GM23338 (cell line): Measurements from ENCODE around the gene SFMBT2. TPM values are rescaled to one million over a fixed set of nuclear protein-coding genes. Genes with fewer than 3 reads are reported as not detected.

Experiments used
- ATAC-seq: fragments of 200-7000 bp; cut with Tn5 transposase; 3 replicates; pipeline ENCODE4 v1.9.1; 2020
- DNase-seq: peaks from one replicate; pipeline ENCODE4 v3.0.0-alpha.2; 2015; ENCODE audit warnings: low spot score
- H2AFZ ChIP-seq: fragments of 200-600 bp; sonication (generic); 2 replicates; pipeline ENCODE4 v1.8.0; 2016; ENCODE audit warnings: antibody characterized with exemption, mild to moderate bottlenecking, moderate library complexity
- H3F3A ChIP-seq: fragments of 200-600 bp; sonication (generic); replicated peaks from 2 replicates; pipeline ENCODE4 v1.8.0; 2017; ENCODE audit warnings: antibody characterized with exemption, mixed run types, low read depth
- H3K27ac ChIP-seq: fragments of 200-600 bp; sonication (generic); 2 replicates; pipeline ENCODE4 v1.6.1; 2016; ENCODE audit warnings: low read depth
- H3K27me3 ChIP-seq: fragments of 200-600 bp; sonication (generic); 2 replicates; pipeline ENCODE4 v1.8.0; 2016; ENCODE audit warnings: mild to moderate bottlenecking, mixed run types, moderate library complexity; ENCODE audit not compliant: insufficient read depth
- H3K36me3 ChIP-seq: fragments of 200-600 bp; sonication (generic); 2 replicates; pipeline ENCODE4 v1.8.0; 2016; ENCODE audit warnings: mild to moderate bottlenecking; ENCODE audit not compliant: insufficient read depth
- H3K4me1 ChIP-seq: fragments of 200-600 bp; sonication (generic); 2 replicates; pipeline ENCODE4 v1.8.0; 2016; ENCODE audit warnings: mild to moderate bottlenecking, moderate library complexity; ENCODE audit not compliant: insufficient read depth
- H3K4me2 ChIP-seq: fragments of 200-600 bp; sonication (generic); 2 replicates; pipeline ENCODE4 v1.7.1; 2017; ENCODE audit warnings: mixed run types
- H3K4me3 ChIP-seq: fragments of 200-600 bp; sonication (generic); 2 replicates; pipeline ENCODE4 v1.6.1; 2016; ENCODE audit warnings: mixed run types
- H3K79me2 ChIP-seq: fragments of 200-600 bp; sonication (generic); replicated peaks from 2 replicates; pipeline ENCODE4 v1.8.0; 2017; ENCODE audit warnings: mild to moderate bottlenecking; ENCODE audit not compliant: insufficient read depth
- H3K9me2 ChIP-seq: fragments of 200-600 bp; sonication (generic); 2 replicates; pipeline ENCODE4 v1.8.0; 2017; ENCODE audit not compliant: insufficient read depth
- H4K20me1 ChIP-seq: fragments of 200-600 bp; sonication (generic); replicated peaks from 2 replicates; pipeline ENCODE4 v1.8.0; 2017; ENCODE audit warnings: mild to moderate bottlenecking; ENCODE audit not compliant: insufficient read depth
- H3K27ac Mint-ChIP-seq: 2 replicates; pipeline ENCODE4 v1.8.0; 2020; ENCODE audit warnings: inconsistent platforms, mild to moderate bottlenecking, moderate library complexity, mixed read lengths
- H3K27me3 Mint-ChIP-seq: 3 replicates; pipeline ENCODE4 v1.8.0; 2022; ENCODE audit warnings: low read depth, mild to moderate bottlenecking, moderate library complexity, mixed read lengths, inconsistent platforms; ENCODE audit not compliant: insufficient read depth, poor library complexity
- H3K36me3 Mint-ChIP-seq: 3 replicates; pipeline ENCODE4 v1.8.0; 2021; ENCODE audit warnings: low read depth, mild to moderate bottlenecking, inconsistent platforms, moderate library complexity, mixed read lengths
- H3K4me1 Mint-ChIP-seq: 3 replicates; pipeline ENCODE4 v1.8.0; 2020; ENCODE audit warnings: mild to moderate bottlenecking, inconsistent platforms, mixed read lengths
- H3K4me3 Mint-ChIP-seq: 3 replicates; pipeline ENCODE4 v1.8.0; 2021; ENCODE audit warnings: moderate library complexity, mild to moderate bottlenecking, inconsistent platforms, mixed read lengths
- H3K9me3 Mint-ChIP-seq: 3 replicates; pipeline ENCODE4 v1.8.0; 2020; ENCODE audit warnings: moderate library complexity, mild to moderate bottlenecking, inconsistent platforms, mixed read lengths
- CREB1 ChIP-seq: fragments of 250-450 bp; sonication (Bioruptor Pico); IDR thresholded peaks from 2 replicates; pipeline ENCODE4 v1.5.0; 2020; ENCODE audit warnings: low read depth, mild to moderate bottlenecking, moderate library complexity
- CTCF ChIP-seq, 2 experiments: fragments of 200-600 bp in 1 of 2; sonication (generic) in 1 of 2; conservative IDR thresholded peaks; 2 replicates each; pipeline versions ENCODE4 v1.5.1 to v1.6.1; 2016 to 2017; ENCODE audit warnings: antibody characterized with exemption in 2 of 2, low read depth in 2 of 2, mild to moderate bottlenecking in 2 of 2, moderate library complexity in 1 of 2
- EZH2 ChIP-seq: fragments of 200-600 bp; sonication (generic); IDR thresholded peaks from one replicate; pipeline ENCODE4 v1.8.0; 2017; ENCODE audit warnings: antibody characterized with exemption, mild to moderate bottlenecking, low read depth; ENCODE audit not compliant: unreplicated experiment
- EZH2phosphoT487 ChIP-seq: fragments of 200-600 bp; sonication (generic); IDR thresholded peaks from one replicate; pipeline ENCODE4 v1.8.1; 2018; ENCODE audit warnings: antibody characterized with exemption; ENCODE audit not compliant: unreplicated experiment
- JUNB ChIP-seq: IDR thresholded peaks from one replicate; pipeline ENCODE4 v1.6.1; 2016; ENCODE audit warnings: antibody characterized with exemption; ENCODE audit not compliant: unreplicated experiment
- NANOG ChIP-seq: IDR thresholded peaks from 2 replicates; pipeline ENCODE4 v1.6.1; 2016; ENCODE audit warnings: antibody characterized with exemption, borderline replicate concordance
- POLR2AphosphoS5 ChIP-seq: IDR thresholded peaks from 2 replicates; pipeline ENCODE4 v1.6.1; 2016; ENCODE audit warnings: antibody characterized with exemption, low read depth
- REST ChIP-seq: IDR thresholded peaks from one replicate; pipeline ENCODE4 v1.6.1; 2018; ENCODE audit warnings: antibody characterized with exemption; ENCODE audit not compliant: unreplicated experiment
- STAT1 ChIP-seq: IDR thresholded peaks from one replicate; pipeline ENCODE4 v1.6.1; 2016; ENCODE audit warnings: antibody characterized with exemption; ENCODE audit not compliant: unreplicated experiment
- ZNF114 ChIP-seq: fragments of 250-450 bp; sonication (Bioruptor Pico); IDR thresholded peaks from 2 replicates; pipeline ENCODE4 v1.5.0; 2020; ENCODE audit warnings: mild to moderate bottlenecking, moderate library complexity
- ZNF331 ChIP-seq: fragments of 250-450 bp; sonication (Bioruptor Pico); IDR thresholded peaks from 2 replicates; pipeline ENCODE4 v1.5.0; 2020; ENCODE audit warnings: low read depth, mild to moderate bottlenecking, moderate library complexity
- polyA plus RNA-seq: library from polyadenylated mRNA; unstranded; fragments of >200 nt; fragmentation: Nextera tagmentation; extraction: Ambion mirVana; gene quantifications from 2 replicates; pipeline ENCODE4 v1.2.1, GENCODE V29; 2016
- total RNA-seq: library from RNA; depleted of rRNA; stranded (reverse); fragments of >200 nt; shearing (Covaris generic); gene quantifications from 2 replicates; pipeline ENCODE4 v1.2.3, GENCODE V29; 2014
- TF ChIP-seq, protein P1 (sequence below): fragments of 250-450 bp; sonication (Bioruptor Pico); IDR thresholded peaks from 2 replicates; pipeline ENCODE4 v1.5.0; 2020; ENCODE audit warnings: mild to moderate bottlenecking, moderate library complexity
- TF ChIP-seq, protein P2 (sequence below): IDR thresholded peaks from 2 replicates; pipeline ENCODE4 v1.6.1; 2016; ENCODE audit warnings: antibody characterized with exemption

The SFMBT2 gene
- total and polyA plus RNA-seq, 2 experiments from 2014 or later, result 2.7 to 6.7 TPM

DNA sequence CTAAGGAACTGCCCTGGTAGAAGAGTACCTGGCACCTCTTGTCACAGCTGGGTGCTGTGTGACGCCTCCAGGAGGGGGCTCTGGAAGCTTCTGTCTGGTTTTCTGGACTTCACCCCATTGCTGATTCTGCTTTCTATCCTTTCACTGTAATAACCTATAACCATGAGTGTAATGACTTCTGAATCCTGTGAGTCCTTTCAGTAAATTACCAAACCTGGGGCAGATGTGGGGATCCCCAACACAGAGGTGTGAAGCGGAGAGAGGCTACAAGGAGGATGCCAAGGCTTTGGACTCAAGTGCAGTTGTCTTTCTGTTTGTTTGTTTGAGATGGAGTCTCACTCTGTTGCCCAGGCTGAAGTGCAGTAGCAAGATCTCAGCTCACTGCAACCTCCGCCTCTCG is 143.7 kb downstream of the SFMBT2 start:
- H3K4me3 Mint-ChIP-seq, result no peak overlapping the region
- DNase-seq (no peak), ATAC-seq (no peak)
- Histone ChIP-seq H3K27ac (no peak overlapping the region), H3K79me2 (no peaks in the 10 kb centered on the region), H3K27me3 (no peaks in the 10 kb centered on the region), H3K36me3 (no peaks in the 10 kb centered on the region), H2AFZ (no peak overlapping the region), H3F3A (no peaks in the 10 kb centered on the region), H3K9me2 (no peaks in the 10 kb centered on the region), H3K4me3 (no peak overlapping the region), H4K20me1 (no peaks in the 10 kb centered on the region), H3K4me1 (no peaks in the 10 kb centered on the region), H3K4me2 (no peak overlapping the region)
- TF ChIP-seq NANOG (no peak), JUNB (no peak), EZH2phosphoT487 (no peak), CTCF (conservative IDR thresholded peaks at IDR 0.05; ENCODE audit: low read depth in 2 of 2) (no peak), POLR2AphosphoS5 (no peak), EZH2 (no peak), CREB1 (CRISPR knock-in tag) (no peak), REST (no peak), ZNF331 (no peak), STAT1 (no peak), ZNF114 (CRISPR knock-in tag) (no peak)
- TF ChIP-seq, protein P1, sequence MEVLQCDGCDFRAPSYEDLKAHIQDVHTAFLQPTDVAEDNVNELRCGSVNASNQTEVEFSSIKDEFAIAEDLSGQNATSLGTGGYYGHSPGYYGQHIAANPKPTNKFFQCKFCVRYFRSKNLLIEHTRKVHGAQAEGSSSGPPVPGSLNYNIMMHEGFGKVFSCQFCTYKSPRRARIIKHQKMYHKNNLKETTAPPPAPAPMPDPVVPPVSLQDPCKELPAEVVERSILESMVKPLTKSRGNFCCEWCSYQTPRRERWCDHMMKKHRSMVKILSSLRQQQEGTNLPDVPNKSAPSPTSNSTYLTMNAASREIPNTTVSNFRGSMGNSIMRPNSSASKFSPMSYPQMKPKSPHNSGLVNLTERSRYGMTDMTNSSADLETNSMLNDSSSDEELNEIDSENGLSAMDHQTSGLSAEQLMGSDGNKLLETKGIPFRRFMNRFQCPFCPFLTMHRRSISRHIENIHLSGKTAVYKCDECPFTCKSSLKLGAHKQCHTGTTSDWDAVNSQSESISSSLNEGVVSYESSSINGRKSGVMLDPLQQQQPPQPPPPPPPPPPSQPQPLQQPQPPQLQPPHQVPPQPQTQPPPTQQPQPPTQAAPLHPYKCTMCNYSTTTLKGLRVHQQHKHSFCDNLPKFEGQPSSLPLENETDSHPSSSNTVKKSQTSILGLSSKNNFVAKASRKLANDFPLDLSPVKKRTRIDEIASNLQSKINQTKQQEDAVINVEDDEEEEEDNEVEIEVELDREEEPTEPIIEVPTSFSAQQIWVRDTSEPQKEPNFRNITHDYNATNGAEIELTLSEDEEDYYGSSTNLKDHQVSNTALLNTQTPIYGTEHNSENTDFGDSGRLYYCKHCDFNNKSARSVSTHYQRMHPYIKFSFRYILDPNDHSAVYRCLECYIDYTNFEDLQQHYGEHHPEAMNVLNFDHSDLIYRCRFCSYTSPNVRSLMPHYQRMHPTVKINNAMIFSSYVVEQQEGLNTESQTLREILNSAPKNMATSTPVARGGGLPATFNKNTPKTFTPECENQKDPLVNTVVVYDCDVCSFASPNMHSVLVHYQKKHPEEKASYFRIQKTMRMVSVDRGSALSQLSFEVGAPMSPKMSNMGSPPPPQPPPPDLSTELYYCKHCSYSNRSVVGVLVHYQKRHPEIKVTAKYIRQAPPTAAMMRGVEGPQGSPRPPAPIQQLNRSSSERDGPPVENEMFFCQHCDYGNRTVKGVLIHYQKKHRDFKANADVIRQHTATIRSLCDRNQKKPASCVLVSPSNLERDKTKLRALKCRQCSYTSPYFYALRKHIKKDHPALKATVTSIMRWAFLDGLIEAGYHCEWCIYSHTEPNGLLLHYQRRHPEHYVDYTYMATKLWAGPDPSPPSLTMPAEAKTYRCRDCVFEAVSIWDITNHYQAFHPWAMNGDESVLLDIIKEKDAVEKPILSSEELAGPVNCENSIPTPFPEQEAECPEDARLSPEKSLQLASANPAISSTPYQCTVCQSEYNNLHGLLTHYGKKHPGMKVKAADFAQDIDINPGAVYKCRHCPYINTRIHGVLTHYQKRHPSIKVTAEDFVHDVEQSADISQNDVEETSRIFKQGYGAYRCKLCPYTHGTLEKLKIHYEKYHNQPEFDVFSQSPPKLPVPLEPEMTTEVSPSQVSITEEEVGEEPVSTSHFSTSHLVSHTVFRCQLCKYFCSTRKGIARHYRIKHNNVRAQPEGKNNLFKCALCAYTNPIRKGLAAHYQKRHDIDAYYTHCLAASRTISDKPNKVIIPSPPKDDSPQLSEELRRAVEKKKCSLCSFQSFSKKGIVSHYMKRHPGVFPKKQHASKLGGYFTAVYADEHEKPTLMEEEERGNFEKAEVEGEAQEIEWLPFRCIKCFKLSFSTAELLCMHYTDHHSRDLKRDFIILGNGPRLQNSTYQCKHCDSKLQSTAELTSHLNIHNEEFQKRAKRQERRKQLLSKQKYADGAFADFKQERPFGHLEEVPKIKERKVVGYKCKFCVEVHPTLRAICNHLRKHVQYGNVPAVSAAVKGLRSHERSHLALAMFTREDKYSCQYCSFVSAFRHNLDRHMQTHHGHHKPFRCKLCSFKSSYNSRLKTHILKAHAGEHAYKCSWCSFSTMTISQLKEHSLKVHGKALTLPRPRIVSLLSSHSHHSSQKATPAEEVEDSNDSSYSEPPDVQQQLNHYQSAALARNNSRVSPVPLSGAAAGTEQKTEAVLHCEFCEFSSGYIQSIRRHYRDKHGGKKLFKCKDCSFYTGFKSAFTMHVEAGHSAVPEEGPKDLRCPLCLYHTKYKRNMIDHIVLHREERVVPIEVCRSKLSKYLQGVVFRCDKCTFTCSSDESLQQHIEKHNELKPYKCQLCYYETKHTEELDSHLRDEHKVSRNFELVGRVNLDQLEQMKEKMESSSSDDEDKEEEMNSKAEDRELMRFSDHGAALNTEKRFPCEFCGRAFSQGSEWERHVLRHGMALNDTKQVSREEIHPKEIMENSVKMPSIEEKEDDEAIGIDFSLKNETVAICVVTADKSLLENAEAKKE, result no peak
- TF ChIP-seq, protein P2, sequence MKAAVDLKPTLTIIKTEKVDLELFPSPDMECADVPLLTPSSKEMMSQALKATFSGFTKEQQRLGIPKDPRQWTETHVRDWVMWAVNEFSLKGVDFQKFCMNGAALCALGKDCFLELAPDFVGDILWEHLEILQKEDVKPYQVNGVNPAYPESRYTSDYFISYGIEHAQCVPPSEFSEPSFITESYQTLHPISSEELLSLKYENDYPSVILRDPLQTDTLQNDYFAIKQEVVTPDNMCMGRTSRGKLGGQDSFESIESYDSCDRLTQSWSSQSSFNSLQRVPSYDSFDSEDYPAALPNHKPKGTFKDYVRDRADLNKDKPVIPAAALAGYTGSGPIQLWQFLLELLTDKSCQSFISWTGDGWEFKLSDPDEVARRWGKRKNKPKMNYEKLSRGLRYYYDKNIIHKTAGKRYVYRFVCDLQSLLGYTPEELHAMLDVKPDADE, result no peak
- no peak overlapping the region for H3K27ac Mint-ChIP-seq
- H3K27me3 Mint-ChIP-seq, result peaks cover 4% of the 10 kb centered on the region
- H3K36me3 Mint-ChIP-seq, result no peaks in the 10 kb centered on the region
- H3K9me3 Mint-ChIP-seq, result no peaks in the 10 kb centered on the region
- H3K4me1 Mint-ChIP-seq, result no peaks in the 10 kb centered on the region
